ENCODE data around the gene SNTN.

DNA sequence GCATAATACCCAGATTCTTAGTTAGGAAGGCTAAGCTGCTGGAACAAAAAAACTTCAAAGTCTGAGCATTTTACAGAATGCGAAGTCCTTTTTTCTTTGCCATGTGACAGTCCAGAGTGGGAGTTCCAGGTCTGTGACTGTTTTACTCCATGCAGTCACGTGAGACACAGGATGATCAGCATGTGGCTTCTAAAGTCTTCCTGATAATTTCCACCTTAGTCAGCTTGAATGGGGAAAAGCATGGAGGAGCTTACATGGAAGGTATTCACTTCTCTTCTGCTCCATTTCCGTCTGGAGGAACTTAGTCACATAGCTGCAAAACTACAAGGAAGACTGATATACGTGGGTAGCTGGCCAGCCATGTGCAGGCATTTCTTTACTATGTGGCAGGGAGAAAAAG, 1.7 kb downstream of the SNTN start:
- TF ChIP-seq CTCF (IDR thresholded peaks at IDR 0.05; ENCODE audit: insufficient read depth, low read length, poor library complexity, severe bottlenecking): no peak
- no peak for TF ChIP-seq EZH2phosphoT487 (conservative IDR thresholded peaks at IDR 0.05; ENCODE audit: low read length)
